CD4-positive, alpha-beta T cell treated with Interleukin-4 for 4 hours (primary cell): ENCODE results near the gene TEKT1.

Experiments used
- DNase-seq: peaks from one replicate; pipeline ENCODE4 v3.0.0-alpha.2; 2020

The TEKT1 gene

GRCh38 chr17:6756425-6757031, 75.0 kb downstream of the TEKT1 start:
- DNase-seq: no peak

GRCh38 chr17:6755731-6756184, 75.8 kb downstream of the TEKT1 start, which contains the start of gene XAF1:
XAF1 (plus strand) TSS chr17:6756046; CDS start chr17:6756079, 33 bp downstream.
- DNase-seq: peak; percentile 64

GRCh38 chr17:6755281-6755680, 76.2 kb downstream of the TEKT1 start:
- no peak for DNase-seq

- DNase-seq: no peak
These were observed 78.0 kb downstream of the TEKT1 start for GRCh38 chr17:6753546-6753945.

GRCh38 chr17:6753006-6753445, 78.5 kb downstream of the TEKT1 start:
- DNase-seq: peak; percentile 57

DNA sequence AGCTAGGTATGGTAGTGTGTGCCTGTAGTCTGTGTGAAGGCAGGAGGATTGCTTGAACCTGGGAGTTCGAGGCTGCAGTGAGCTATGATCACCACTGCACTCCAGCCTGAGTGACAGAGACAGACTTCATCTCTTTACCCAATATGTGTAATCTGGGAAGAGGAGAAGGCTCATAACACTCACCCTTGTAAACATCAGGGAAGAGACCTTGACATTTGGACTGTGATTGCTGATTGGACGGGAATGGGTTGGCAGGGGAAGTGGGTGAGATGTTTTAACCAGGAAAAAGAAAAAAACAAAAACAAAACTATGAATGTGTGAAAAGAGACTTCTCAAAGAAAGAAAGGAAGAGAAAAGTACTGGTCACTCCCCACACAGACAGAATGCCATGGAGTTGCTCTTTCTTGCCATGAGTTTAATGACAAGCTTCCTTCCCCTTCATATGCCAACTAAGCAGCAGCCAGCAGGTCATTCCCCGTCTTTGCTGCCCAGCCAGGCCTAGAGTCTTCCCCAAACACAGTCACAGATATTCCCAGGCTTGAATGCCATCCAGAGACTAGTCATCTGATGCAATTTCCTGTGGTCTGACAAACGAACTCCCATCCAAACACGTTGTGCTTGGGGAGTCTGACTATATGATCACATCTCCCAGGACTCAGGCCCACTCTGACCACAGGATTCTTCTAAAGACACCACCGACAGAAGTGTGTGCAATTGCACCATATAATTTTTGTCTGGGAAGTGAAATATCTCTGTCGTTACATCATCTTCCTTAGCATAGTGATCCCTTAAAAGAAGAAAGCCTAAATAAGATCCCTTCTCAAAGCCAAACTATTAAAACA, 79.2 kb downstream of the TEKT1 start:
- no peak for DNase-seq

DNA sequence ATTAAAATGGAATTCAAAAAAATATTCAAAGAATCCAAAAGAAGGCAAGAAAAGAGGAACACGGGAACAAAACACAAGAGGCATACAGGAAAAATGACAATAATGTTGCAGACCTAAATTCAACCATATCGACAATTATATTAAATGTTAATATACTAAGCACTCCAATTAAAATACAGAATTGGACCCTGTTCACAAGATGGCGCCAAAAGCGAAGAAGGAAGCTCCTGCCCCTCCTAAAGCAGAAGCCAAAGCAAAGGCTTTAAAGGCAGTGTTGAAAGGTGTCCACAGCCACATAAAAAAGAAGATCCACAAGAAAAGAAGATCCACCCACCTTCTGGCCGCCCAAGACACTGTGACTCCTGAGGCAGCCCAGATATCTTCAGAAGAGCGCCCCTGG, 82.0 kb downstream of the TEKT1 start:
- DNase-seq: peak; percentile 18

- DNase-seq: no peak
These were observed 82.9 kb downstream of the TEKT1 start for GRCh38 chr17:6748617-6749016.
